A549 (cell line): Measurements from ENCODE around the gene LCOR.

Experiments
- BHLHE40 ChIP-seq: IDR thresholded peaks from 2 replicates; pipeline ENCODE4 v1.6.1; 2012; ENCODE audit warnings: low read depth, low read length, inconsistent platforms
- CTCF ChIP-seq: fragments of >200 bp; sonication (Bioruptor Twin); formaldehyde crosslinking; IDR thresholded peaks from 3 replicates; pipeline ENCODE4 v1.5.1; 2016
- E2F6 ChIP-seq: IDR thresholded peaks from 2 replicates; pipeline ENCODE4 v1.6.1; 2012; ENCODE audit warnings: low read depth, borderline replicate concordance
- EP300 ChIP-seq, 2 experiments: fragments of >200 bp; sonication (Bioruptor Twin); formaldehyde crosslinking; IDR thresholded peaks; 2 replicates in 1 of 2; 3 replicates in 1 of 2; pipeline ENCODE4 v1.6.1; 2016 to 2017
- FOSL2 ChIP-seq, 2 experiments: fragments of 450-650 bp in 1 of 2; fragments of >200 bp in 1 of 2; sonication (Bioruptor Twin) in 1 of 2; formaldehyde crosslinking; IDR thresholded peaks; 2 replicates each; pipeline versions ENCODE4 v1.5.0 to v1.6.1; 2016 to 2020; ENCODE audit warnings: mild to moderate bottlenecking in 1 of 2, moderate library complexity in 1 of 2
- POLR2A ChIP-seq: IDR thresholded peaks from 2 replicates; pipeline ENCODE4 v1.6.1; 2012; ENCODE audit warnings: mild to moderate bottlenecking, low read length
- POLR2AphosphoS2 ChIP-seq: conservative IDR thresholded peaks from 2 replicates; pipeline ENCODE4 v1.6.1; 2012; ENCODE audit warnings: low read length, improper control_type of control experiment, inconsistent platforms
- RCOR1 ChIP-seq: fragments of 150-350 bp; IDR thresholded peaks from 2 replicates; pipeline ENCODE4 v1.6.1; 2014; ENCODE audit warnings: antibody characterized with exemption, low read length, low read depth
- REST ChIP-seq: fragments of 200-600 bp; sonication (generic); IDR thresholded peaks from 2 replicates; pipeline ENCODE4 v1.6.1; 2016; ENCODE audit warnings: antibody characterized with exemption, mild to moderate bottlenecking, moderate library complexity

- no peak for TF ChIP-seq E2F6
- TF ChIP-seq CTCF, result no peak
- no peak for TF ChIP-seq POLR2AphosphoS2
- TF ChIP-seq POLR2A, result no peak
- no peak for TF ChIP-seq EP300 (IDR thresholded peaks at IDR 0.05)
- no peak for TF ChIP-seq RCOR1
- TF ChIP-seq BHLHE40, result no peak
- TF ChIP-seq FOSL2 (IDR thresholded peaks at IDR 0.05), result no peak
- no peak for TF ChIP-seq FOSL2 (CRISPR knock-in tag; IDR thresholded peaks at IDR 0.05)
- TF ChIP-seq REST, result no peak
Measured at GRCh38 chr10:96851281-96851680, 19.2 kb downstream of the LCOR start.
